CD14-positive monocyte (primary cell): ENCODE measurements around the gene SELENOF. TPM values are rescaled to one million over a fixed set of nuclear protein-coding genes. Genes with fewer than 3 reads are reported as not detected.

Source experiments
- DNase-seq, 3 donors: peaks; one replicate each; pipeline ENCODE4 v3.0.0-alpha.2; 2011 to 2022
- H2AFZ ChIP-seq: 2 replicates; pipeline ENCODE4 v1.6.0; 2012; ENCODE audit warnings: mild to moderate bottlenecking, low read depth, low read length, inconsistent platforms; ENCODE audit not compliant: insufficient read depth, poor library complexity, severe bottlenecking
- H3K27ac ChIP-seq, 2 donors: 1 replicate in 1 of 2; 2 replicates in 1 of 2; pipeline ENCODE4 v1.5.1; 2012 to 2013; ENCODE audit warnings: low read length in 2 of 2, control low read depth in 1 of 2, inconsistent platforms in 1 of 2, low read depth in 1 of 2, mild to moderate bottlenecking in 1 of 2
- H3K27me3 ChIP-seq, 2 donors: one replicate each; pipeline versions ENCODE4 v1.6.0 to v1.6.1; 2011 to 2013; ENCODE audit warnings: low read length in 2 of 2; ENCODE audit not compliant: control insufficient read depth in 2 of 2, insufficient read depth in 2 of 2
- H3K36me3 ChIP-seq, 2 donors: replicated peaks in 1 of 2; 1 replicate in 1 of 2; 2 replicates in 1 of 2; pipeline versions ENCODE4 v1.5.1 to v1.6.1; 2012 to 2013; ENCODE audit warnings: low read length in 2 of 2, control low read depth in 1 of 2, inconsistent platforms in 1 of 2, mild to moderate bottlenecking in 1 of 2; ENCODE audit not compliant: insufficient read depth in 2 of 2, control insufficient read depth in 1 of 2
- H3K4me1 ChIP-seq, 2 donors: 1 replicate in 1 of 2; 2 replicates in 1 of 2; pipeline versions ENCODE4 v1.5.1 to v1.6.1; 2012 to 2013; ENCODE audit warnings: low read length in 2 of 2, control low read depth in 1 of 2, inconsistent platforms in 1 of 2, mild to moderate bottlenecking in 1 of 2, moderate library complexity in 1 of 2; ENCODE audit not compliant: insufficient read depth in 2 of 2, control insufficient read depth in 1 of 2
- H3K4me2 ChIP-seq: replicated peaks from 2 replicates; pipeline ENCODE3; 2012; ENCODE audit warnings: low read length, moderate library complexity, mild to moderate bottlenecking; ENCODE audit not compliant: poor library complexity, severe bottlenecking; ENCODE audit errors: extremely low read depth
- H3K4me3 ChIP-seq, 3 experiments: fragments of 200-600 bp in 1 of 3; sonication (generic) in 1 of 3; replicated peaks in 1 of 3; 1 replicate in 2 of 3; 2 replicates in 1 of 3; pipeline ENCODE4 v1.5.1; 2011 to 2013; ENCODE audit warnings: low read length in 3 of 3, mild to moderate bottlenecking in 3 of 3, control low read depth in 2 of 3, low read depth in 2 of 3, inconsistent platforms in 1 of 3, moderate library complexity in 1 of 3
- H3K79me2 ChIP-seq: 2 replicates; pipeline ENCODE4 v1.6.0; 2012; ENCODE audit warnings: mild to moderate bottlenecking, control low read depth, inconsistent platforms, low read length, moderate library complexity; ENCODE audit not compliant: insufficient read depth
- H3K9ac ChIP-seq: 2 replicates; pipeline ENCODE4 v1.6.0; 2017; ENCODE audit warnings: low read length, mild to moderate bottlenecking; ENCODE audit not compliant: insufficient read depth, poor library complexity, severe bottlenecking
- H3K9me3 ChIP-seq, 2 donors: replicated peaks in 1 of 2; 1 replicate in 1 of 2; 2 replicates in 1 of 2; pipeline versions ENCODE4 v1.5.1 to v1.6.1; 2012 to 2013; ENCODE audit warnings: low read length in 2 of 2, control low read depth in 1 of 2; ENCODE audit not compliant: control insufficient read depth in 1 of 2, insufficient read depth in 1 of 2
- H4K20me1 ChIP-seq: 2 replicates; pipeline ENCODE4 v1.6.0; 2012; ENCODE audit warnings: mild to moderate bottlenecking, low read length, control low read depth, moderate library complexity; ENCODE audit not compliant: insufficient read depth
- H3K27ac Mint-ChIP-seq, 7 donors: one replicate each; pipeline ENCODE4 v1.8.0; 2020; ENCODE audit warnings: mild to moderate bottlenecking in 7 of 7, mixed read lengths in 7 of 7, moderate library complexity in 6 of 7, inconsistent platforms in 2 of 7
- H3K27me3 Mint-ChIP-seq, 3 donors: one replicate each; pipeline ENCODE4 v1.8.0; 2021 to 2022; ENCODE audit warnings: low read depth in 3 of 3, mild to moderate bottlenecking in 3 of 3, mixed read lengths in 3 of 3, moderate library complexity in 3 of 3, inconsistent platforms in 1 of 3
- H3K36me3 Mint-ChIP-seq, 2 donors: one replicate each; pipeline ENCODE4 v1.8.0; 2020; ENCODE audit warnings: mixed read lengths in 2 of 2, inconsistent platforms in 1 of 2, mild to moderate bottlenecking in 1 of 2
- H3K4me1 Mint-ChIP-seq: one replicate; pipeline ENCODE4 v1.8.0; 2020; ENCODE audit warnings: mild to moderate bottlenecking, mixed read lengths
- H3K4me3 Mint-ChIP-seq, 2 donors: one replicate each; pipeline ENCODE4 v1.8.0; 2020; ENCODE audit warnings: mild to moderate bottlenecking in 2 of 2, mixed read lengths in 2 of 2, moderate library complexity in 1 of 2
- H3K9me3 Mint-ChIP-seq, 7 donors: one replicate each; pipeline ENCODE4 v1.8.0; 2020 to 2022; ENCODE audit warnings: mixed read lengths in 7 of 7, mild to moderate bottlenecking in 6 of 7, moderate library complexity in 6 of 7, inconsistent platforms in 2 of 7
- CTCF ChIP-seq: fragments of 200-600 bp; IDR thresholded peaks from one replicate; pipeline ENCODE4 v1.8.0; 2022; ENCODE audit warnings: antibody characterized with exemption, mild to moderate bottlenecking
- whole genome bisulfite sequencing: methylation state at CpG from one replicate; pipeline ENCODE4 v1.1.5; 2013; ENCODE audit warnings: missing lambda C conversion rate; ENCODE audit not compliant: insufficient coverage; 5-methylcytosine and 5-hydroxymethylcytosine counted together
- intact Hi-C, 2 donors: fragments of 100-400 bp; cut with micrococcal nuclease; formaldehyde crosslinking; loops; one replicate each; pipeline versions ENCODE4 v1.15.0 to v1.15.1; 2023
- polyA plus RNA-seq, 3 donors: library from polyadenylated mRNA; depleted of rRNA in 1 of 3; unstranded in 2 of 3; stranded (reverse) in 1 of 3; fragments of 300-500 nt in 2 of 3; fragments of >200 nt in 1 of 3; fragmentation: Illumina TruSeq in 2 of 3; gene quantifications; 1 replicate in 2 of 3; 2 replicates in 1 of 3; pipeline ENCODE4 v1.2.3, GENCODE V29; 2012 to 2021

The SELENOF gene
- polyA plus RNA-seq, 3 donors = 111 to 357 (median 339) TPM

- DNase-seq = no peak
- H3K9me3 Mint-ChIP-seq = peaks cover 0 to 8% (median 1%) of the 10 kb centered on the region in 7 donors
- Histone ChIP-seq H3K27ac (no peak overlapping the region), H3K4me1 (peaks cover 9 to 15% of the 10 kb centered on the region in 2 donors), H3K36me3 (no peaks in the 10 kb centered on the region), H3K27me3 (no peaks in the 10 kb centered on the region), H3K4me2 (no peak overlapping the region), H3K4me3 (no peak overlapping the region), H3K9ac (no peak overlapping the region), H2AFZ (no peak overlapping the region), H3K9me3 (no peaks in the 10 kb centered on the region), H3K79me2 (no peaks in the 10 kb centered on the region), H4K20me1 (no peaks in the 10 kb centered on the region)
- TF ChIP-seq CTCF = no peak
- peaks cover 17% of the 10 kb centered on the region for H3K4me1 Mint-ChIP-seq
- H3K27me3 Mint-ChIP-seq = peaks cover 0 to 4% (median 3%) of the 10 kb centered on the region in 3 donors
- intact Hi-C loops = no loop called here
- no peaks in the 10 kb centered on the region for H3K36me3 Mint-ChIP-seq
- H3K27ac Mint-ChIP-seq = no peak overlapping the region
- 100% methylated on average over 1 of the region's 2 CpGs for WGBS
- no peak overlapping the region for H3K4me3 Mint-ChIP-seq
These were observed 65.3 kb downstream of the SELENOF start for GRCh38 chr1:86848654-86849053.

DNA sequence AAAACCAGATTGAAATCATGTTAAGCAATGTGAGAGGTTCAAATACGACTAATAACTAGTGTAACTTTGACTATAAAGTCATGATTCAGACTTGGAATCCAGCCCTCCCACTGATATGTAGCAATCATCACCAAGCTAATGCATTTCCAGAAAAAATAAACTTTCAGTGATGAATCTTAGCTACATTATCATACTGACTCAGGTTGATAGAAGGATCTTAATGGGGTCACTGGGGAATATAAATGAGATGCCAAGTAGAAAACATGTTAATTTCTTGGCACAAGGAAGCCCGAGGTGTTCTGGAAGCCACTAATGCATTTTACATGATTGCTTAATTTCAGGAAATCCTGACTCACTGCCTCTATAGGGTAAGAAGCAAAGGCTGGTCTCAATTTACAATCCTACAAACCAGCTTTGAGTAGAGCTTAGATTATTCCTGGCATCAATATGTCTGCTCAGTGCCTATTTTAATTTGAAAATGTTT, 67.7 kb downstream of the SELENOF start:
- WGBS = no CpG with 5 or more reads among the region's 2 CpGs
- Mint-ChIP-seq H3K27ac (peak overlapping the region in 3 of 7 donors; percentile 59 to 74 (median 64)), H3K36me3 (no peaks in the 10 kb centered on the region), H3K4me3 (peak overlapping the region in 1 of 2 donors; percentile 68), H3K27me3 (peaks cover 0 to 4% (median 3%) of the 10 kb centered on the region in 3 donors), H3K4me1 (peaks cover 17% of the 10 kb centered on the region), H3K9me3 (peaks cover 0 to 1% (median 0%) of the 10 kb centered on the region in 7 donors)
- Histone ChIP-seq H3K4me1 (peaks cover 9 to 15% of the 10 kb centered on the region in 2 donors), H3K27me3 (no peaks in the 10 kb centered on the region), H3K79me2 (no peaks in the 10 kb centered on the region), H2AFZ (peak overlapping the region; percentile 1), H3K9me3 (no peaks in the 10 kb centered on the region), H4K20me1 (no peaks in the 10 kb centered on the region), H3K9ac (no peak overlapping the region), H3K36me3 (no peaks in the 10 kb centered on the region), H3K27ac (peak overlapping the region in 1 of 2 donors; percentile 21), H3K4me2 (peak overlapping the region; percentile 43), H3K4me3 (peak overlapping the region in 1 of 3 experiments; percentile 28)
- peak; percentile 21 to 59 (median 54) for DNase-seq
- TF ChIP-seq CTCF = no peak
- intact Hi-C loops = no loop called here
